ENCODE data around the gene MMP24OS.

Gene MMP24OS

DNA sequence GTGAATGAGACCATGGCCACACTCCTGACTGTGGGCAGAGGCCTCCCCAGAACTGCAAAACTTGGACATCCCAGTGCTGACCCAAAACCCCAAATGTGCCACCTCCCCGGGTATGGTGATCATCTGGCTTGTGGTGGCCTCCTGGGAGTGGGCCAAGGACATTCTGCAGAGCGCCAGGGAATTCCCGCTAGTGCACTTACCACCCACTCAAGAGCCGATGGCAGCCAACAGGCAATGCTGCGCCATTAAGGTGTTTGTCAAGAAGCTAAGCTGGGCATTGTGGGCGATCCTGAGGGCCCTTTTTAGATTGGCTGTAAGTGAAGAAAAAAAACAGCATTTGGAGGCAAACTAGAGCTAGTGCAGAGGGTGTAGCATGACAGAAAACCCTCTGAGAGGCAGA lies 42.0 kb downstream of the MMP24OS start:
- Histone ChIP-seq H3K27ac (ENCODE audit: low read depth, low read length) (no peak overlapping the region), H3K4me3 (ENCODE audit: low read depth in 1 of 2, low read length in 2 of 2) (no peak overlapping the region), H3K9ac (ENCODE audit: low read length) (no peak overlapping the region), H3K9me3 (ENCODE audit: low read length) (no peaks in the 10 kb centered on the region), H3K27me3 (ENCODE audit: control insufficient read depth in 1 of 2, insufficient read depth in 2 of 2, low read length in 2 of 2) (no peaks in the 10 kb centered on the region), H3K36me3 (ENCODE audit: insufficient read depth, low read length) (no peaks in the 10 kb centered on the region), H3K4me1 (ENCODE audit: insufficient read depth, low read length) (no peaks in the 10 kb centered on the region)

DNA sequence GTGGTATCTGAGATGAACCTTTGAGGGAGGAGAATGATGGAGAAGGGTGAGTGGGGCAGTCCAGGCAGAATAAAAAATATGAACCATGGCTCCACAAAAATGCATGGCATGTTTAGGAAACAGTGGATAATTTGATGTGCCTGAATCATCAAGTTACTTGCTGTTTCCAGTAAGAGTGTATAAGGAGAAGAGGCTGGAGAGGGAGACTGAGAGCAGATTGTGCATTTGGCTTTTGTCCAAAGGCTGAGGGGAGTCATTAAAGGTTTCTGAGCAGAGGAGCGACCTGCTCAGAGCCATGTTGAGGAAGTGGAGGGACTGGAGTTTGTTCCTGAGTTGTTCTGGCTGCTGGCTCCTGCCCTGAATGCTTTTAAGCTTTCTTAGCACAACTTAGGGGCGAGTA lies 45.3 kb downstream of the MMP24OS start:
- H3K36me3 ChIP-seq (ENCODE audit: insufficient read depth, low read length) = no peaks in the 10 kb centered on the region
- no peaks in the 10 kb centered on the region for H3K4me1 ChIP-seq (ENCODE audit: insufficient read depth, low read length)
- no peak overlapping the region for H3K27ac ChIP-seq (ENCODE audit: low read depth, low read length)
- H3K9ac ChIP-seq (ENCODE audit: low read length) = no peak overlapping the region
- H3K27me3 ChIP-seq (ENCODE audit: control insufficient read depth in 1 of 2, insufficient read depth in 2 of 2, low read length in 2 of 2) = no peaks in the 10 kb centered on the region
- no peaks in the 10 kb centered on the region for H3K9me3 ChIP-seq (ENCODE audit: low read length)
- no peak overlapping the region for H3K4me3 ChIP-seq (ENCODE audit: low read depth in 1 of 2, low read length in 2 of 2)

GRCh38 chr20:35226884-35227681 lies 50.8 kb downstream of the MMP24OS start:
- H3K9ac ChIP-seq (ENCODE audit: low read length) = no peak overlapping the region
- peaks cover 4% of the 10 kb centered on the region for H3K4me1 ChIP-seq (ENCODE audit: insufficient read depth, low read length)
- H3K36me3 ChIP-seq (ENCODE audit: insufficient read depth, low read length) = no peaks in the 10 kb centered on the region
- peak overlapping the region; percentile 20 to 38 for H3K4me3 ChIP-seq (ENCODE audit: low read depth in 1 of 2, low read length in 2 of 2)
- H3K27ac ChIP-seq (ENCODE audit: low read depth, low read length) = no peak overlapping the region
- H3K9me3 ChIP-seq (ENCODE audit: low read length) = no peaks in the 10 kb centered on the region
- H3K27me3 ChIP-seq (ENCODE audit: control insufficient read depth in 1 of 2, insufficient read depth in 2 of 2, low read length in 2 of 2) = peaks cover 0 to 3% of the 10 kb centered on the region in 2 donors
